Activated B cell treated with CpG ODN at 0.5 μM for 24 hours (primary cell): ENCODE data around the gene SLC26A3. TPM values are rescaled to one million over a fixed set of nuclear protein-coding genes. Genes with fewer than 3 reads are reported as not detected.

Experiments
- ATAC-seq: fragments of 200-7000 bp; cut with Tn5 transposase; one replicate; pipeline ENCODE4 v1.10.0; 2021; ENCODE audit warnings: low read depth, mild to moderate bottlenecking, moderate library complexity
- CTCF ChIA-PET: fragments of 350-600 bp; sonication (Branson Sonifier 250); formaldehyde crosslinking; loops from one replicate; lab custom pipeline; 2021; ENCODE audit warnings: antibody characterized with exemption; lab: Charles Lee
- POLR2A ChIA-PET: fragments of 350-600 bp; sonication (Branson Sonifier 250); formaldehyde crosslinking; loops from one replicate; lab custom pipeline; 2021; ENCODE audit warnings: antibody characterized with exemption; lab: Charles Lee
- DNase-seq: peaks from one replicate; pipeline ENCODE4 v3.0.0; 2022
- H3K27ac Mint-ChIP-seq: one replicate; pipeline ENCODE4 v1.8.0; 2020; ENCODE audit warnings: mixed read lengths
- H3K27me3 Mint-ChIP-seq: one replicate; pipeline ENCODE4 v1.8.0; 2021; ENCODE audit warnings: mixed read lengths
- H3K36me3 Mint-ChIP-seq: one replicate; pipeline ENCODE4 v1.8.0; 2021; ENCODE audit warnings: low read depth, mixed read lengths
- H3K4me1 Mint-ChIP-seq: one replicate; pipeline ENCODE4 v1.8.0; 2021; ENCODE audit warnings: mixed read lengths
- H3K4me3 Mint-ChIP-seq: one replicate; pipeline ENCODE4 v1.8.0; 2020; ENCODE audit warnings: mild to moderate bottlenecking, mixed read lengths
- H3K9me3 Mint-ChIP-seq: one replicate; pipeline ENCODE4 v1.8.0; 2020; ENCODE audit warnings: mixed read lengths
- intact Hi-C: fragments of 100-400 bp; cut with micrococcal nuclease; formaldehyde crosslinking; loops from one replicate; pipeline ENCODE4 v1.15.1; 2024
- total RNA-seq: library from RNA; stranded (reverse); gene quantifications from 2 replicates; pipeline ENCODE4 v1.2.3, GENCODE V29; 2022
- TF ChIP-seq, protein P1 (sequence below): fragments of 200-600 bp; IDR thresholded peaks from one replicate; pipeline ENCODE4 v1.8.0; 2022; ENCODE audit warnings: antibody characterized with exemption, mild to moderate bottlenecking

The SLC26A3 gene
- total RNA-seq, 1 donor from 2014 or later = not detected

DNA sequence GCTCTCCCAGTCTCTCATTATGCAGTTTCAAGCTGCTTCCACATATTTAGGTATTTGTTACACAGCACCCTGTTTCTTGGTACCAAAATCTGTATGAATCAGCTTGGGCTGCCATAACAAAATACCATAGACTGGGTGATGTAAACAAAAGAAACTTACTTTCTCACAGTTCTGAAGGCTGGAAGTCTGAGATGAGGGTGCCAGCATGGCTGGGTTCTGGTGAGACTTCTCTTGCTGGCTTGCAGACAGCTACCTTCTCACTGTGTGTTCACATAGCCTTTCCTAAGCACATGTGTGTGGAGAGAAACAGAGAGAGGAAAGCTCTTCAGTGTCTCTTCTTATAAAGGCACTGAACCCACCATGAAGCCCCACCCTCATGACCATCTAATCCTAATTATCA lies 74.7 kb downstream of the SLC26A3 start:
- Mint-ChIP-seq H3K4me3 (no peak overlapping the region), H3K9me3 (no peaks in the 10 kb centered on the region), H3K4me1 (no peaks in the 10 kb centered on the region), H3K27me3 (peaks cover 16% of the 10 kb centered on the region), H3K27ac (no peak overlapping the region), H3K36me3 (no peaks in the 10 kb centered on the region)
- no peak for DNase-seq
- intact Hi-C loops = loop anchor here (10.0 kb wide), 2 partner anchors 523 to 783 kb away; no protein-coding TSS in a partner anchor
- CTCF ChIA-PET = interaction anchor here (1.1 to 7.5 kb wide), 3 partner anchors 15 to 291 kb away, joined by 3 to 93 read pairs (median 4); partner anchors contain the start of gene CBLL1
- no peak for ATAC-seq
- TF ChIP-seq, protein P1, sequence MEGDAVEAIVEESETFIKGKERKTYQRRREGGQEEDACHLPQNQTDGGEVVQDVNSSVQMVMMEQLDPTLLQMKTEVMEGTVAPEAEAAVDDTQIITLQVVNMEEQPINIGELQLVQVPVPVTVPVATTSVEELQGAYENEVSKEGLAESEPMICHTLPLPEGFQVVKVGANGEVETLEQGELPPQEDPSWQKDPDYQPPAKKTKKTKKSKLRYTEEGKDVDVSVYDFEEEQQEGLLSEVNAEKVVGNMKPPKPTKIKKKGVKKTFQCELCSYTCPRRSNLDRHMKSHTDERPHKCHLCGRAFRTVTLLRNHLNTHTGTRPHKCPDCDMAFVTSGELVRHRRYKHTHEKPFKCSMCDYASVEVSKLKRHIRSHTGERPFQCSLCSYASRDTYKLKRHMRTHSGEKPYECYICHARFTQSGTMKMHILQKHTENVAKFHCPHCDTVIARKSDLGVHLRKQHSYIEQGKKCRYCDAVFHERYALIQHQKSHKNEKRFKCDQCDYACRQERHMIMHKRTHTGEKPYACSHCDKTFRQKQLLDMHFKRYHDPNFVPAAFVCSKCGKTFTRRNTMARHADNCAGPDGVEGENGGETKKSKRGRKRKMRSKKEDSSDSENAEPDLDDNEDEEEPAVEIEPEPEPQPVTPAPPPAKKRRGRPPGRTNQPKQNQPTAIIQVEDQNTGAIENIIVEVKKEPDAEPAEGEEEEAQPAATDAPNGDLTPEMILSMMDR = no peak
- POLR2A ChIA-PET = no interaction called here

DNA sequence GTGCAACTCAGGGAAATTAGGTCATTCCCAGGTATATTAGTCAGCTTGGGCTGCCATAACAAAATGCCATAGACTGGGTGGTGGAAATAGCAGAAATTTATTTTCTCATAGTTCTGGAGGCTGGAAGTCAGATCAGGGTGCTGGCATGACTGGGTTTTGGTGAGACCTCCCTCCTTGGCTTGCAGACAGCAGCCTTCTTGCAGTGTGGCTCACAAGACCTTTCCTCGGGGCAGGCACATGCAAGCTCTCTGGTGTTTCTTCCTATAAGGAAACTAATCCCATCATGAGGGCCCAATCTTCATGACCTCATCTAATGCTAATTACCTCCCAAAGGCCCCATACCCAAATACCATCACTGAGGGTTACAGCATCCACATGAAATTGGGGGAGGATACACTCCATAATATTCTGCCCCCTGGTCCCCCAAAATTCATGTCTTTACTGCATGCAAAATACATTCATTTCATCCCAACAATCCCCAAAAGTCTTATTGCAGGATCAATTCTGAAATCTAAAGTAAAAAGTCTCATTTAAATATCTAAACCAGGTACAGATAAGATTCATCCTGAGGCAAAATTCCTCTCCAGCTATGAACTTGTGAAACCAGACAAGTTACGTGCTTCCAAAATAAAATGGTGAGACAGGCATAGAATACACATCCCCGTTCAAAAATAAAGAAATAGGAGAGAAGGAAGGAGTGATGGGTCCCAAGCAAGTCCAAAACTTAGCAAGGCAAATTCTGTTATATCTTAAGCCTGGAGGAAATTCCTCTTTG lies 76.5 kb downstream of the SLC26A3 start:
- Mint-ChIP-seq H3K27ac (no peak overlapping the region), H3K9me3 (no peaks in the 10 kb centered on the region), H3K27me3 (peaks cover 16% of the 10 kb centered on the region), H3K4me3 (no peak overlapping the region), H3K36me3 (no peaks in the 10 kb centered on the region), H3K4me1 (no peaks in the 10 kb centered on the region)
- POLR2A ChIA-PET = no interaction called here
- intact Hi-C loops = loop anchor here (10.0 kb wide), 2 partner anchors 522 to 782 kb away; no protein-coding TSS in a partner anchor
- DNase-seq = no peak
- TF ChIP-seq, protein P1 = no peak
- ATAC-seq = no peak
- CTCF ChIA-PET = interaction anchor here (0.6 to 7.5 kb wide), 4 partner anchors 17 to 579 kb away, joined by 3 to 93 read pairs (median 4); partner anchors contain the start of gene CBLL1

DNA sequence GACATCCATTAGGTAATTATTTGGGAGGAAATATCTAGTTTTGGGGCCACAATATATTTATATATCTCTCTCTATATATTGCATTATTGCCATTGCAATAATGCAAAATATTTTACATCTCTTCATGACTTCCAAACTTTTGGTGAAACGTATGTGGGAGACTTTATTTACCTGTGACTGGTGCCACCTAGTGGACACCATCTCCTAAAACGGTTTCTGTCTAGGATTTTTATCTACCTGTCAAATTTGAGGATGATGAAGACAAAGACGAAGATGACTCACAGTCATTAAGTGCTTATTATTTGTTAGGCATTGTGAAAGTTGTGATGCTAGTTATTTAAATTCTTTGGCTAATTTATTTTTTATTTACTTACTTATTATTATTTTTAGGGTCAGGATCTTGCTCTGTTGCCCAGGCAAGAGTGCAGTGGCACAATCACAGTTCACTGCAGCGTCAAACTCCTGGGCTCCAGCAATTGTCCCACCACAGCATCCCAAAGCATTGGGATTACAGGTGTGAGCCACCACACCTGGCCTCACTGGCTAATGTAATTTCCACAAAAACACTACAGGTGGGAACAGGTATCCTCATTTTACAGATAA lies 77.8 kb downstream of the SLC26A3 start:
- intact Hi-C loops = loop anchor here (1.0 to 10.0 kb wide), 7 partner anchors 145 to 932 kb away; partner anchors contain the start of genes BCAP29, COG5 and DUS4L
- Mint-ChIP-seq H3K4me1 (no peaks in the 10 kb centered on the region), H3K27ac (no peak overlapping the region), H3K36me3 (no peaks in the 10 kb centered on the region), H3K27me3 (peaks cover 16% of the 10 kb centered on the region), H3K4me3 (no peak overlapping the region), H3K9me3 (no peaks in the 10 kb centered on the region)
- TF ChIP-seq, protein P1 = peak; percentile 48
- POLR2A ChIA-PET = no interaction called here
- ATAC-seq (no peak), DNase-seq (no peak)
- CTCF ChIA-PET = interaction anchor here (0.7 to 7.5 kb wide), 4 partner anchors 13 to 262 kb away, joined by 3 to 93 read pairs (median 4); partner anchors contain the start of gene BCAP29

DNA sequence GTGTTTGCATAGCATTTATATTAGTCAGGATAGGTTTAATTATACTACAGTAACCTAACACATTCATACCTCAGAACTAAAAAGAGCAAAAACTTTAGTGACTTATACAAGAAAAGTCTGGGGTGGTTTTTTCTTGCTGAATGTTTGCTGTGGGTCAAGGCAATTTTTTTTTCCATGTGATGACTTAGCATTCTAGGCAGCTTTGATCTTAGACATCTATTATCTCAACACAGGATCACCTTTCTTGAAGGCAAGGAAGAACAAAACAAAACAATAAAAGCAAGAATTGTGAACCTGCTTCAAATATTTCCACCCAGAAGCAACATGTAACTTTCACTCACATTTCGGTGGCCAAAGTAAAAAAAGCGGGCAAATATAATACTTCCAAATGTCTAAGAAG lies 79.8 kb downstream of the SLC26A3 start:
- H3K36me3 Mint-ChIP-seq = no peaks in the 10 kb centered on the region
- H3K4me1 Mint-ChIP-seq = no peaks in the 10 kb centered on the region
- TF ChIP-seq, protein P1 = no peak
- no peak overlapping the region for H3K27ac Mint-ChIP-seq
- H3K27me3 Mint-ChIP-seq = peaks cover 16% of the 10 kb centered on the region
- no peak overlapping the region for H3K4me3 Mint-ChIP-seq
- DNase-seq (no peak), ATAC-seq (no peak)
- ChIA-PET POLR2A (interaction anchor here (0.8 kb wide), 1 partner anchor 260 kb away, joined by 3 read pairs; no protein-coding TSS in a partner anchor), CTCF (interaction anchor here (1.8 to 7.5 kb wide), 2 partner anchors 62 to 260 kb away, joined by 5 to 93 read pairs; no protein-coding TSS in a partner anchor)
- no peaks in the 10 kb centered on the region for H3K9me3 Mint-ChIP-seq
- intact Hi-C loops = loop anchor here (10.0 kb wide), 2 partner anchors 518 to 778 kb away; no protein-coding TSS in a partner anchor

DNA sequence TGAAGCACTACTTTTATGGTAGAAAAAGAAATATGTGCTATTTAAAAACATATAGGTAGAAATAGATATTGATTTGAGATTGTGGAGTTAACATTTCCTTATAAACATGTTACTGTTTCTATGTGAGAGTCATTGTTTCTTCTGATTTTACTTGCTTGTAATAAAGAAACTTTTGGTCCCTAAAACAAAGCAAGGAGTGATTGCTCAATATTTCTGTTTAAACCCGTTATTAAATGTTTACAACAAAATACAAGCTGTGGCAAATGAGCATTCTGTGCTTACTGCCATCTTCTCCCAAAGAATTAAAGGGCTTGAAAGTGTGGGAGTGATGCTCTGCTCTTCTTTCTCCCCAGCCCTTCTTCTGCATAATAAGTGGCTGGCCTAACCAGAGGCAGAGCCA lies 81.7 kb downstream of the SLC26A3 start:
- H3K27ac Mint-ChIP-seq = no peak overlapping the region
- TF ChIP-seq, protein P1 = no peak
- DNase-seq (no peak), ATAC-seq (no peak)
- ChIA-PET POLR2A (no interaction called here), CTCF (no interaction called here)
- no peaks in the 10 kb centered on the region for H3K4me1 Mint-ChIP-seq
- no peaks in the 10 kb centered on the region for H3K9me3 Mint-ChIP-seq
- H3K27me3 Mint-ChIP-seq = no peaks in the 10 kb centered on the region
- H3K4me3 Mint-ChIP-seq = no peak overlapping the region
- H3K36me3 Mint-ChIP-seq = no peaks in the 10 kb centered on the region
- intact Hi-C loops = loop anchor here (10.0 kb wide), 2 partner anchors 516 to 776 kb away; no protein-coding TSS in a partner anchor
